ENCODE results near the gene GRK5.

Gene GRK5

DNA sequence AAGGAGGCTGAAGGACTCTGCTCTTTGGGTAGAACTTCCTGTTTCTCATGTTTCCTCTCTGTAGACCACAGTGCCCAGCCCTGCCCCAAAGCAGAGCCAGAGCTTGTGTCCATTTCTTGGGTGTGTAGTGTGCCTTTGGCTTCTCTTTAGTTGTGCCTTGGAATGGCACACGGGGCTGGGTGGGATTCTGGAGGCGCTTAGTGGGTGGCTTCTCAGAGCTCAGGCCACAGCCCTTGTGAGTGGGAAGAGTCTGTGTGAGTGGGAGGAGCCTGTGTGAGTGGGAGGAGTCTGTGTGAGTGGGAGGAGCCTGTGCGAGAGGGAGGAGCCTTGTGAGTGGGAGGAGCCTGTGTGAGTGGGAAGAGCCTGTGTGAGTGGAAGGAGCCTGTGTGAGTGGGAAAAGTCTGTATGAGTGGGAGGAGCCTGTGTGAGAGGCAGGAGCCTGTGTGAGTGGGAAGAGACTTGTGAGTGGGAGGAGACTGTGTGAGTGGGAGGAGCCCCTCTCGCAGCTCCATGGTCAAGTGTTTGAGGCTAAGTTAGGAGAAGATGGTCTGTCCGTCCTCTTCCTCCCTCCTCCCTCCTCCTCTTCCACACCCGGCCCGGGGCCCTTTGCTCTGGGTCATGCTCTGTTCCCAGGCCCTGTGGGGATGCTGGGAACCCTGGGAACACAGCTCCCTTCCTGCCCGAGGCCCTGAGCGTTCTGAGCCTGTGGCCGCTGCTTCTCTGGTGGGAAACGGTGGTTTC is 153.0 kb downstream of the GRK5 start:
- Histone ChIP-seq H3K27me3 (ENCODE audit: control insufficient read depth, low read length) (peaks cover 30% of the 10 kb centered on the region), H3K36me3 (ENCODE audit: control insufficient read depth, low read length) (no peaks in the 10 kb centered on the region), H3K27ac (ENCODE audit: low read depth, low read length) (no peak overlapping the region), H3K4me1 (ENCODE audit: control insufficient read depth, low read length) (no peaks in the 10 kb centered on the region; the same call in 1 of the 2 replicates), H3K4me3 (ENCODE audit: low read length) (no peak overlapping the region), H3K9me2 (replicated peaks; ENCODE audit: control insufficient read depth, low read length) (no peaks in the 10 kb centered on the region), H3F3A (ENCODE audit: control insufficient read depth, insufficient read depth) (no peaks in the 10 kb centered on the region), H3K9me3 (ENCODE audit: control insufficient read depth, insufficient read depth, low read length) (peaks cover 30% of the 10 kb centered on the region), H4K20me1 (ENCODE audit: control insufficient read depth, insufficient read depth, low read depth, low read length) (0 out of 2 replicates have a peak, but pooled peaks cover under 1% of the 10 kb centered on the region), H3K4me2 (ENCODE audit: low read length) (no peak overlapping the region), H3K79me2 (ENCODE audit: control insufficient read depth, low read length) (no peaks in the 10 kb centered on the region)
- no peak for TF ChIP-seq EZH2phosphoT487 (IDR thresholded peaks at IDR 0.05; ENCODE audit: borderline replicate concordance, low read length)
- TF ChIP-seq, protein P1, sequence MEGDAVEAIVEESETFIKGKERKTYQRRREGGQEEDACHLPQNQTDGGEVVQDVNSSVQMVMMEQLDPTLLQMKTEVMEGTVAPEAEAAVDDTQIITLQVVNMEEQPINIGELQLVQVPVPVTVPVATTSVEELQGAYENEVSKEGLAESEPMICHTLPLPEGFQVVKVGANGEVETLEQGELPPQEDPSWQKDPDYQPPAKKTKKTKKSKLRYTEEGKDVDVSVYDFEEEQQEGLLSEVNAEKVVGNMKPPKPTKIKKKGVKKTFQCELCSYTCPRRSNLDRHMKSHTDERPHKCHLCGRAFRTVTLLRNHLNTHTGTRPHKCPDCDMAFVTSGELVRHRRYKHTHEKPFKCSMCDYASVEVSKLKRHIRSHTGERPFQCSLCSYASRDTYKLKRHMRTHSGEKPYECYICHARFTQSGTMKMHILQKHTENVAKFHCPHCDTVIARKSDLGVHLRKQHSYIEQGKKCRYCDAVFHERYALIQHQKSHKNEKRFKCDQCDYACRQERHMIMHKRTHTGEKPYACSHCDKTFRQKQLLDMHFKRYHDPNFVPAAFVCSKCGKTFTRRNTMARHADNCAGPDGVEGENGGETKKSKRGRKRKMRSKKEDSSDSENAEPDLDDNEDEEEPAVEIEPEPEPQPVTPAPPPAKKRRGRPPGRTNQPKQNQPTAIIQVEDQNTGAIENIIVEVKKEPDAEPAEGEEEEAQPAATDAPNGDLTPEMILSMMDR (IDR thresholded peaks at IDR 0.05; ENCODE audit: low read depth, low read length, poor library complexity, severe bottlenecking): no peak

GRCh38 chr10:119361037-119361436 is 153.7 kb downstream of the GRK5 start:
- peaks cover 23% of the 10 kb centered on the region for H3K9me3 ChIP-seq (ENCODE audit: control insufficient read depth, insufficient read depth, low read length)
- peaks cover 37% of the 10 kb centered on the region for H3K27me3 ChIP-seq (ENCODE audit: control insufficient read depth, low read length)
- no peaks in the 10 kb centered on the region for H3F3A ChIP-seq (ENCODE audit: control insufficient read depth, insufficient read depth)
- H3K4me3 ChIP-seq (ENCODE audit: low read length): no peak overlapping the region
- H4K20me1 ChIP-seq (ENCODE audit: control insufficient read depth, insufficient read depth, low read depth, low read length): peaks cover 5% of the 10 kb centered on the region; the same call in 1 of the 2 replicates
- H3K79me2 ChIP-seq (ENCODE audit: control insufficient read depth, low read length): no peaks in the 10 kb centered on the region
- no peaks in the 10 kb centered on the region; the same call in 1 of the 2 replicates for H3K4me1 ChIP-seq (ENCODE audit: control insufficient read depth, low read length)
- no peaks in the 10 kb centered on the region for H3K36me3 ChIP-seq (ENCODE audit: control insufficient read depth, low read length)
- no peak for TF ChIP-seq EZH2phosphoT487 (IDR thresholded peaks at IDR 0.05; ENCODE audit: borderline replicate concordance, low read length)
- TF ChIP-seq, protein P1 (IDR thresholded peaks at IDR 0.05; ENCODE audit: low read depth, low read length, poor library complexity, severe bottlenecking): no peak
- H3K9me2 ChIP-seq (replicated peaks; ENCODE audit: control insufficient read depth, low read length): no peaks in the 10 kb centered on the region
- no peak overlapping the region for H3K27ac ChIP-seq (ENCODE audit: low read depth, low read length)
- H3K4me2 ChIP-seq (ENCODE audit: low read length): no peak overlapping the region

DNA sequence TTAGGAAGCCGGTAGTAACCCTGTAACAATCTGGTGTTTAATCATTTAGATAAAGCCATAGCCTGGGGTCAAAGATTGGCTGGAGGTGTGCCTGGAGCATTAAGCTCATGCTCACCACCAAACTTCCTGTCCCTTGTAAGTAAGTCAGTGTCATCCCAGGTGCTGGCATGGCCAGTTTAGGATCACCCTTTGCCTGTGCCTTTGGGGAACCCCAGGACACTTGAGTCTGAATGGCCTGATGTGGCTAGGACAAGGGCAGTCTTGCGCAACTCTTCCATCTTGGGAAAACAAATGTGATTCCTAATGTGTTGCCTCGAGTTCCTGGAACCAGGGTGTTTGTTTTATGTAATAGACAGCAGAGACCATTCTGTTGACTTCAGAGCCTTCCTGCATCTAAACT is 154.8 kb downstream of the GRK5 start:
- H3K27me3 ChIP-seq (ENCODE audit: control insufficient read depth, low read length): peaks cover 47% of the 10 kb centered on the region
- no peak overlapping the region for H3K4me3 ChIP-seq (ENCODE audit: low read length)
- no peaks in the 10 kb centered on the region for H3K9me2 ChIP-seq (replicated peaks; ENCODE audit: control insufficient read depth, low read length)
- no peaks in the 10 kb centered on the region for H3F3A ChIP-seq (ENCODE audit: control insufficient read depth, insufficient read depth)
- H4K20me1 ChIP-seq (ENCODE audit: control insufficient read depth, insufficient read depth, low read depth, low read length): peaks cover 5% of the 10 kb centered on the region; the same call in 1 of the 2 replicates
- H3K4me1 ChIP-seq (ENCODE audit: control insufficient read depth, low read length): no peaks in the 10 kb centered on the region; the same call in 1 of the 2 replicates
- no peaks in the 10 kb centered on the region for H3K79me2 ChIP-seq (ENCODE audit: control insufficient read depth, low read length)
- peaks cover 13% of the 10 kb centered on the region for H3K9me3 ChIP-seq (ENCODE audit: control insufficient read depth, insufficient read depth, low read length)
- no peak overlapping the region for H3K4me2 ChIP-seq (ENCODE audit: low read length)
- no peak for TF ChIP-seq EZH2phosphoT487 (IDR thresholded peaks at IDR 0.05; ENCODE audit: borderline replicate concordance, low read length)
- TF ChIP-seq, protein P1 (IDR thresholded peaks at IDR 0.05; ENCODE audit: low read depth, low read length, poor library complexity, severe bottlenecking): no peak
- no peaks in the 10 kb centered on the region for H3K36me3 ChIP-seq (ENCODE audit: control insufficient read depth, low read length)
- H3K27ac ChIP-seq (ENCODE audit: low read depth, low read length): no peak overlapping the region
